IMR-90 (cell line): Measurements from ENCODE around the gene ANKRD16. TPM values are rescaled to one million over a fixed set of nuclear protein-coding genes. Genes with fewer than 3 reads are reported as not detected.

Source experiments
- ATAC-seq: fragments of 200-7000 bp; cut with Tn5 transposase; 2 replicates; pipeline ENCODE4 v1.9.1; 2020; ENCODE audit warnings: low read depth, mild to moderate bottlenecking, moderate library complexity
- BruUV-seq: library from RNA; stranded (reverse); fragments of 400-500 nt; replicated peaks from 2 replicates; lab custom pipeline; 2021; lab: Mats Ljungman, UMichigan
- CTCF ChIA-PET: fragments of 300-600 bp; formaldehyde crosslinking; extraction: SDS; loops from one replicate; lab custom pipeline; 2021; ENCODE audit warnings: antibody characterized with exemption; lab: Yijun Ruan, JAX
- POLR2A ChIA-PET: fragments of 300-600 bp; sonication (Branson Sonifier 250); formaldehyde crosslinking; loops from one replicate; lab custom pipeline; 2022; ENCODE audit warnings: antibody characterized with exemption; ENCODE audit not compliant: unreplicated experiment; lab: Charles Lee
- DNase-seq: peaks from one replicate; pipeline ENCODE4 v3.0.0; 2013
- H2AFZ ChIP-seq: replicated peaks from 2 replicates; pipeline ENCODE3; 2013; ENCODE audit warnings: low read length, mild to moderate bottlenecking; ENCODE audit not compliant: poor library complexity
- H2AK5ac ChIP-seq: 2 replicates; pipeline ENCODE4 v1.6.1; 2013; ENCODE audit warnings: low read depth, low read length, inconsistent platforms
- H2AK9ac ChIP-seq: replicated peaks from 2 replicates; pipeline ENCODE3; 2013; ENCODE audit warnings: mild to moderate bottlenecking, low read depth, low read length, moderate library complexity; ENCODE audit not compliant: poor library complexity
- H2BK120ac ChIP-seq: 2 replicates; pipeline ENCODE4 v1.6.1; 2013; ENCODE audit warnings: low read depth, low read length, inconsistent platforms
- H2BK15ac ChIP-seq: 3 replicates; pipeline ENCODE4 v1.6.1; 2013; ENCODE audit warnings: low read depth, low read length, inconsistent platforms
- H2BK20ac ChIP-seq: 2 replicates; pipeline ENCODE4 v1.6.1; 2013; ENCODE audit warnings: low read depth, mild to moderate bottlenecking, inconsistent platforms, low read length, moderate library complexity
- H2BK5ac ChIP-seq: 2 replicates; pipeline ENCODE4 v1.6.1; 2013; ENCODE audit warnings: mild to moderate bottlenecking, low read depth, low read length, inconsistent platforms; ENCODE audit not compliant: poor library complexity, severe bottlenecking
- H3K14ac ChIP-seq: replicated peaks from 2 replicates; pipeline ENCODE4 v1.6.1; 2013; ENCODE audit warnings: low read depth, low read length, inconsistent platforms
- H3K18ac ChIP-seq: 2 replicates; pipeline ENCODE4 v1.6.1; 2013; ENCODE audit warnings: low read depth, low read length, control low read depth
- H3K23ac ChIP-seq: 2 replicates; pipeline ENCODE4 v1.6.1; 2013; ENCODE audit warnings: low read depth, low read length, inconsistent platforms
- H3K27ac ChIP-seq: 2 replicates; pipeline ENCODE4 v1.5.1; 2013; ENCODE audit warnings: mild to moderate bottlenecking, control low read depth, low read length; ENCODE audit not compliant: insufficient read depth
- H3K27me3 ChIP-seq: 2 replicates; pipeline ENCODE4 v1.6.1; 2013; ENCODE audit warnings: low read length; ENCODE audit not compliant: control insufficient read depth, insufficient read depth
- H3K36me3 ChIP-seq: 2 replicates; pipeline ENCODE4 v1.6.1; 2013; ENCODE audit warnings: low read length, mixed read lengths; ENCODE audit not compliant: control insufficient read depth, insufficient read depth
- H3K4ac ChIP-seq: 2 replicates; pipeline ENCODE4 v1.6.1; 2013; ENCODE audit warnings: low read depth, low read length, inconsistent platforms
- H3K4me1 ChIP-seq: 2 replicates; pipeline ENCODE4 v1.6.1; 2013; ENCODE audit warnings: low read length, mixed read lengths; ENCODE audit not compliant: control insufficient read depth, insufficient read depth
- H3K4me2 ChIP-seq: 2 replicates; pipeline ENCODE4 v1.6.1; 2013; ENCODE audit warnings: low read depth, mild to moderate bottlenecking, control low read depth, low read length, moderate library complexity
- H3K4me3 ChIP-seq: 2 replicates; pipeline ENCODE4 v1.5.1; 2013; ENCODE audit warnings: low read depth, mild to moderate bottlenecking, control low read depth, low read length, moderate library complexity; ENCODE audit not compliant: insufficient read depth
- H3K56ac ChIP-seq: 2 replicates; pipeline ENCODE4 v1.6.1; 2013; ENCODE audit warnings: low read length, inconsistent platforms; ENCODE audit not compliant: insufficient read depth; ENCODE audit errors: extremely low read depth
- H3K79me1 ChIP-seq, 2 experiments: 2 replicates each; pipeline ENCODE4 v1.6.1; 2013; ENCODE audit warnings: low read length in 2 of 2, inconsistent platforms in 1 of 2, low read depth in 1 of 2
- H3K9ac ChIP-seq: 2 replicates; pipeline ENCODE4 v1.6.1; 2013; ENCODE audit warnings: low read depth, low read length, control low read depth
- H3K9me1 ChIP-seq: 2 replicates; pipeline ENCODE4 v1.6.1; 2013; ENCODE audit warnings: low read length, inconsistent platforms; ENCODE audit not compliant: insufficient read depth
- H3K9me3 ChIP-seq: 2 replicates; pipeline ENCODE4 v1.6.1; 2013; ENCODE audit warnings: low read length; ENCODE audit not compliant: control insufficient read depth, insufficient read depth
- H4K20me1 ChIP-seq: 2 replicates; pipeline ENCODE4 v1.6.1; 2013; ENCODE audit warnings: low read length, inconsistent platforms; ENCODE audit not compliant: insufficient read depth
- H4K5ac ChIP-seq: 2 replicates; pipeline ENCODE4 v1.6.1; 2013; ENCODE audit warnings: mild to moderate bottlenecking, low read depth, low read length, control low read depth
- H4K8ac ChIP-seq, 2 experiments: 2 replicates each; pipeline ENCODE4 v1.6.1; 2013; ENCODE audit warnings: low read depth in 2 of 2, low read length in 2 of 2, control low read depth in 1 of 2, inconsistent platforms in 1 of 2
- H4K91ac ChIP-seq: 2 replicates; pipeline ENCODE4 v1.6.1; 2013; ENCODE audit warnings: low read depth, low read length, inconsistent platforms; ENCODE audit not compliant: insufficient read depth
- BHLHE40 ChIP-seq: fragments of 150-350 bp; IDR thresholded peaks from 2 replicates; pipeline ENCODE4 v1.6.1; 2016; ENCODE audit warnings: mild to moderate bottlenecking, low read depth, low read length
- FOS ChIP-seq: fragments of 150-350 bp; IDR thresholded peaks from 2 replicates; pipeline ENCODE4 v1.6.1; 2016; ENCODE audit warnings: low read depth, low read length
- RCOR1 ChIP-seq: IDR thresholded peaks from 2 replicates; pipeline ENCODE4 v1.6.1; 2012; ENCODE audit warnings: mild to moderate bottlenecking, low read length, improper control_type of control experiment; ENCODE audit not compliant: insufficient replicate concordance
- WGBS, 2 experiments: methylation state at CpG; one replicate each; pipeline versions ENCODE4 v1.1.5 to v1.1.7; 2013; ENCODE audit warnings: missing lambda C conversion rate in 2 of 2; ENCODE audit not compliant: insufficient read length in 1 of 2; ENCODE audit errors: extremely low coverage in 2 of 2; 5-methylcytosine and 5-hydroxymethylcytosine counted together
- dilution Hi-C: fragments of 300-500 bp; cut with HindIII; formaldehyde crosslinking; loops from one replicate; pipeline ENCODE4 v1.14.3; 2018; ENCODE audit warnings: low sequenced_read_pairs; ENCODE audit not compliant: unreplicated experiment
- in situ Hi-C: fragments of 300-500 bp; cut with MboI; formaldehyde crosslinking; loops from 3 replicates; pipeline ENCODE4 v1.14.3; 2019; ENCODE audit warnings: low sequenced_read_pairs, inconsistent platforms, mixed read lengths
- intact Hi-C: fragments of 100-400 bp; cut with micrococcal nuclease; formaldehyde crosslinking; loops from 2 replicates; pipeline ENCODE4 v1.10.0; 2022
- polyA plus RNA-seq, 3 experiments: library from polyadenylated mRNA; depleted of rRNA; stranded (reverse); fragments of >200 nt; gene quantifications; 2 replicates each; pipeline ENCODE4 v1.2.3, GENCODE V29; 2012; ENCODE audit warnings: low replicate concordance in 1 of 3
- total RNA-seq: library from RNA; depleted of rRNA; stranded (reverse); fragments of >200 nt; gene quantifications from 2 replicates; pipeline ENCODE4 v1.2.3, GENCODE V29; 2012
- TF ChIP-seq, protein P1 (sequence below): fragments of 150-350 bp; IDR thresholded peaks from 2 replicates; pipeline ENCODE4 v1.6.1; 2016; ENCODE audit warnings: low read depth, mild to moderate bottlenecking, low read length, moderate library complexity, borderline replicate concordance

The ANKRD16 gene
- total and polyA plus RNA-seq, 2 of the 4 experiments (the other 2 are of a cell fraction) = 5.1 to 5.7 TPM

DNA sequence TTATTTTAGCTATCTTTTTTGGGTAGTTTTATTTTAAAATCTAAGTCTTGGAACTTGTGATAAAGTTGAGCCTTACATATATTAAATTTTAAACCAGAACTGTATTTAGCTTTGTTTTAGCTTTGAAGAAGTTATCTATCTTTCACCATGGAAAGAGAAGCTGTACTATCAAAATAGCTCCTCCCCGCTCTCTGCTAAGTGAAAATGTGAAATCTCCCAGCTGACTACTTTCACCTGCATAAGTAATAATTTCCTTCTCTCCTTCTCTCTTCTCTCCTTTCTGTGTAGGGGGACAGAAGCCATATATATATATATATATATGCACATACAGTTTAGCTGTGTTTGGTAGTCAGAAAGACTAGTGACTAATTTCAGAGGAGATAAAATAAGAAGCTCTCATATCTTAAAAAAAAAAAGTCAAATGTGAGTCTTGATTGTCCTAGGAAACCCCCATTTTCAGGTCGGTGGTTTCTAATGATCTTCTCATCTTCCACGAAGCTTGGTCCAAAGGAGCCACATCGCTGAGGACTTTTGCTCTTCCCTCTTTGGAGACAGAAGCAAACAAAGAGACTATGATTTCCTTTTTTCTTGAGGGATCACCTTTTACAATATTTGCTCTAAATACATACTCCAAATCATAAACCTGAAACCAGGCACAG lies 45.9 kb downstream of the ANKRD16 start:
- dilution Hi-C loops (no loop called here), in situ Hi-C loops (no loop called here), intact Hi-C loops (no loop called here)
- ATAC-seq = no peak
- Histone ChIP-seq H2AK5ac (no peak overlapping the region), H2AK9ac (no peak overlapping the region), H3K4me2 (no peak overlapping the region), H3K9me1 (no peaks in the 10 kb centered on the region), H3K4me3 (no peak overlapping the region), H4K91ac (no peak overlapping the region), H4K5ac (no peak overlapping the region), H2BK20ac (no peak overlapping the region), H4K8ac (no peak overlapping the region), H3K27ac (no peak overlapping the region), H3K79me1 (no peaks in the 10 kb centered on the region), H2BK5ac (no peak overlapping the region), H3K27me3 (no peaks in the 10 kb centered on the region), H3K56ac (no peak overlapping the region), H2AFZ (no peak overlapping the region), H2BK120ac (no peak overlapping the region), H3K9ac (no peak overlapping the region), H3K18ac (no peak overlapping the region), H2BK15ac (no peak overlapping the region), H3K4ac (no peak overlapping the region), H3K14ac (no peak overlapping the region), H3K23ac (no peak overlapping the region), H3K9me3 (no peaks in the 10 kb centered on the region), H3K36me3 (no peaks in the 10 kb centered on the region), H3K4me1 (no peaks in the 10 kb centered on the region), H4K20me1 (no peaks in the 10 kb centered on the region)
- POLR2A ChIA-PET = interaction anchor here (0.5 to 0.6 kb wide), 2 partner anchors 13 to 142 kb away, joined by 4 to 9 read pairs; no protein-coding TSS in a partner anchor
- CTCF ChIA-PET = no interaction called here
- WGBS, 2 experiments = 90% methylated on average over 3 of the region's 4 CpGs; no CpG with 5 or more reads in 1 of the 2 experiments
- DNase-seq = no peak
- TF ChIP-seq FOS (no peak), BHLHE40 (no peak), RCOR1 (no peak)
- TF ChIP-seq, protein P1, sequence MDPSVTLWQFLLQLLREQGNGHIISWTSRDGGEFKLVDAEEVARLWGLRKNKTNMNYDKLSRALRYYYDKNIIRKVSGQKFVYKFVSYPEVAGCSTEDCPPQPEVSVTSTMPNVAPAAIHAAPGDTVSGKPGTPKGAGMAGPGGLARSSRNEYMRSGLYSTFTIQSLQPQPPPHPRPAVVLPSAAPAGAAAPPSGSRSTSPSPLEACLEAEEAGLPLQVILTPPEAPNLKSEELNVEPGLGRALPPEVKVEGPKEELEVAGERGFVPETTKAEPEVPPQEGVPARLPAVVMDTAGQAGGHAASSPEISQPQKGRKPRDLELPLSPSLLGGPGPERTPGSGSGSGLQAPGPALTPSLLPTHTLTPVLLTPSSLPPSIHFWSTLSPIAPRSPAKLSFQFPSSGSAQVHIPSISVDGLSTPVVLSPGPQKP = no peak
- BruUV-seq = no TSS peak
